Activated CD8-positive, alpha-beta memory T cell treated with anti-CD3 and anti-CD28 coated beads for 36 hours (primary cell): Measurements from ENCODE around the gene IKZF4. TPM values are rescaled to one million over a fixed set of nuclear protein-coding genes. Genes with fewer than 3 reads are reported as not detected.
"Not testable (repeated sequence)": the region's sequence is repeated elsewhere in the genome, so short reads cannot be mapped to it uniquely, and the experiment has no call there.

Experiments
- CTCF ChIA-PET: fragments of 350-600 bp; sonication (Branson Sonifier 250); formaldehyde crosslinking; loops from one replicate; lab custom pipeline; 2021; ENCODE audit warnings: antibody characterized with exemption; lab: Charles Lee
- POLR2A ChIA-PET: fragments of 350-600 bp; sonication (Branson Sonifier 250); formaldehyde crosslinking; loops from one replicate; lab custom pipeline; 2021; ENCODE audit warnings: antibody characterized with exemption; lab: Charles Lee
- total RNA-seq, 2 experiments: library from RNA; stranded (reverse); gene quantifications; one replicate each; pipeline ENCODE4 v1.2.3, GENCODE V29; 2021

IKZF4 gene
- 10 to 100 TPM; 14.2 to 15.1 TPM for total RNA-seq

- CTCF ChIA-PET, result interaction anchor here (1.0 to 3.1 kb wide), 2 partner anchors 25 to 282 kb away, joined by 3 to 10 read pairs; no protein-coding TSS in a partner anchor
- POLR2A ChIA-PET, result interaction anchor here (0.5 kb wide), 1 partner anchor 59 kb away, joined by 3 read pairs; no protein-coding TSS in a partner anchor
These were observed at the start of gene IKZF4 for GRCh38 chr12:56020423-56021184. IKZF4 (plus strand) TSS chr12:56021043; CDS start chr12:56021494, 451 bp downstream.

- POLR2A ChIA-PET, result no interaction called here
- CTCF ChIA-PET, result no interaction called here
These were observed 48.8 kb upstream of the IKZF4 start for GRCh38 chr12:55972042-55972441.

GRCh38 chr12:55972456-55972855 lies 48.4 kb upstream of the IKZF4 start:
- POLR2A ChIA-PET, result no interaction called here
- CTCF ChIA-PET, result no interaction called here

GRCh38 chr12:55972911-55973598 lies 47.8 kb upstream of the IKZF4 start:
- ChIA-PET CTCF (interaction anchor here (0.6 to 1.0 kb wide), 3 partner anchors 36 to 116 kb away, joined by 3 to 4 read pairs (median 3); no protein-coding TSS in a partner anchor), POLR2A (interaction anchor here (0.7 to 1.8 kb wide), 11 partner anchors 11 to 685 kb away, joined by 3 to 9 read pairs (median 4); partner anchors contain the start of genes DNAJC14, ORMDL2, PA2G4 and RPL41)

- CTCF ChIA-PET, result interaction anchor here (0.6 to 1.1 kb wide), 3 partner anchors 35 to 105 kb away, joined by 3 to 4 read pairs (median 4); no protein-coding TSS in a partner anchor
- POLR2A ChIA-PET, result interaction anchor here (0.7 to 1.8 kb wide), 13 partner anchors 11 to 684 kb away, joined by 3 to 9 read pairs (median 4); partner anchors contain the start of genes DNAJC14, ORMDL2, PA2G4 and RPL41
These were observed 47.1 kb upstream of the IKZF4 start, which contains the start of gene RAB5B for GRCh38 chr12:55973599-55974307. RAB5B (plus strand) TSS chr12:55974078; CDS start chr12:55986961, 12,883 bp downstream.

GRCh38 chr12:55974308-55974730 lies 46.5 kb upstream of the IKZF4 start:
- POLR2A ChIA-PET, result interaction anchor here (0.6 to 1.8 kb wide), 12 partner anchors 17 to 157 kb away, joined by 3 to 9 read pairs (median 4); partner anchors contain the start of genes DNAJC14, ORMDL2, PA2G4 and SARNP

GRCh38 chr12:55978393-55978792 lies 42.5 kb upstream of the IKZF4 start:
- CTCF ChIA-PET, result interaction anchor here (0.9 kb wide), 1 partner anchor 13 kb away, joined by 3 read pairs; no protein-coding TSS in a partner anchor
- POLR2A ChIA-PET, result interaction anchor here (0.5 kb wide), 1 partner anchor 158 kb away, joined by 6 read pairs; no protein-coding TSS in a partner anchor

More at GRCh38 chr12:55974308-55974730, 46.5 kb upstream of the IKZF4 start:
- CTCF ChIA-PET, result interaction anchor here (0.8 to 1.4 kb wide), 4 partner anchors 22 to 215 kb away, joined by 3 to 4 read pairs (median 3); partner anchors contain the start of gene SMARCC2

GRCh38 chr12:55979069-55979468 lies 41.8 kb upstream of the IKZF4 start:
- POLR2A ChIA-PET, result no interaction called here

GRCh38 chr12:55981882-55982281 lies 39.0 kb upstream of the IKZF4 start:
- POLR2A ChIA-PET, result not testable (repeated sequence)
- CTCF ChIA-PET, result interaction anchor here (1.2 kb wide), 1 partner anchor 14 kb away, joined by 3 read pairs; no protein-coding TSS in a partner anchor

More at GRCh38 chr12:55979069-55979468, 41.8 kb upstream of the IKZF4 start:
- CTCF ChIA-PET, result interaction anchor here (0.9 to 1.5 kb wide), 2 partner anchors 13 to 17 kb away, joined by 3 to 4 read pairs; no protein-coding TSS in a partner anchor

- ChIA-PET POLR2A (interaction anchor here (0.5 kb wide), 1 partner anchor 104 kb away, joined by 5 read pairs; no protein-coding TSS in a partner anchor), CTCF (interaction anchor here (1.2 kb wide), 1 partner anchor 14 kb away, joined by 3 read pairs; no protein-coding TSS in a partner anchor)
These were observed 38.4 kb upstream of the IKZF4 start for GRCh38 chr12:55982319-55982936.

GRCh38 chr12:55983232-55983842 lies 37.5 kb upstream of the IKZF4 start:
- ChIA-PET POLR2A (interaction anchor here (0.7 kb wide), 1 partner anchor 87 kb away, joined by 6 read pairs; no protein-coding TSS in a partner anchor), CTCF (interaction anchor here (0.6 to 0.8 kb wide), 2 partner anchors 12 to 125 kb away, joined by 3 read pairs; no protein-coding TSS in a partner anchor)

GRCh38 chr12:55984861-55985260 lies 36.0 kb upstream of the IKZF4 start:
- ChIA-PET POLR2A (interaction anchor here (1.2 kb wide), 1 partner anchor 11 kb away, joined by 3 read pairs; no protein-coding TSS in a partner anchor), CTCF (interaction anchor here (1.9 kb wide), 1 partner anchor 11 kb away, joined by 6 read pairs; no protein-coding TSS in a partner anchor)

GRCh38 chr12:55985341-55985740 lies 35.5 kb upstream of the IKZF4 start:
- ChIA-PET CTCF (interaction anchor here (1.9 kb wide), 1 partner anchor 11 kb away, joined by 6 read pairs; no protein-coding TSS in a partner anchor), POLR2A (no interaction called here)

GRCh38 chr12:55985976-55986375 lies 34.9 kb upstream of the IKZF4 start:
- POLR2A ChIA-PET, result interaction anchor here (0.7 kb wide), 1 partner anchor 18 kb away, joined by 3 read pairs; no protein-coding TSS in a partner anchor
- CTCF ChIA-PET, result not testable (repeated sequence)

- CTCF ChIA-PET, result interaction anchor here (0.6 to 1.0 kb wide), 4 partner anchors 12 to 217 kb away, joined by 3 to 5 read pairs (median 4); no protein-coding TSS in a partner anchor
- POLR2A ChIA-PET, result interaction anchor here (0.6 kb wide), 1 partner anchor 166 kb away, joined by 3 read pairs; no protein-coding TSS in a partner anchor
These were observed 29.7 kb upstream of the IKZF4 start for GRCh38 chr12:55991110-55991509.

- ChIA-PET CTCF (no interaction called here), POLR2A (no interaction called here)
These were observed 27.5 kb upstream of the IKZF4 start for GRCh38 chr12:55993230-55993853.
